ENCODE data around the gene FAM13C. TPM values are rescaled to one million over a fixed set of nuclear protein-coding genes. Genes with fewer than 3 reads are reported as not detected.
A peak's percentile ranks its signal among the peaks of the same experiment; 100 is the strongest.

The FAM13C gene
- total RNA-seq, 1 experiment from 2014 or later = not detected

DNA sequence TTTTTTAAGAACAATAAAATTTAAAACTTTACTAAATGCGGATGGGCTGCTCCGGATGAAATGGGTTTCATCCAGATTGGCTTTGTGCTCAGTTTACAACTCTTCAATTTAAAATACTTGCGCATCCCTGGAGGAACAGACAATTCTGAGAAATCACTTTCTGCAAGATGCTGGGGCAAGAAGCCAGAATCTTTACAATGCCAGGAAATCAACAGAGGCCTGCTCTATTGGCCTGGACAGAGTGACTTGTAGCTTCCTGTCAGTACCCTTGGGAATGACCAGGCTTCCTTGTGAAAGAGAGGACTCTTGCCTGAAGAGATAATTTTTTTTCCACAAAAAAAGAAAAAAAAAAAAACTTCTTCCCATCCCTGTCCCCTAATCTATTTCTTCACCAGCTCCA, 3.9 kb upstream of the FAM13C start:
- in situ Hi-C loops (cut with HindIII; ENCODE audit: low sequenced_read_pairs) = no loop called here
- no peak for DNase-seq (ENCODE audit: low spot score)

DNA sequence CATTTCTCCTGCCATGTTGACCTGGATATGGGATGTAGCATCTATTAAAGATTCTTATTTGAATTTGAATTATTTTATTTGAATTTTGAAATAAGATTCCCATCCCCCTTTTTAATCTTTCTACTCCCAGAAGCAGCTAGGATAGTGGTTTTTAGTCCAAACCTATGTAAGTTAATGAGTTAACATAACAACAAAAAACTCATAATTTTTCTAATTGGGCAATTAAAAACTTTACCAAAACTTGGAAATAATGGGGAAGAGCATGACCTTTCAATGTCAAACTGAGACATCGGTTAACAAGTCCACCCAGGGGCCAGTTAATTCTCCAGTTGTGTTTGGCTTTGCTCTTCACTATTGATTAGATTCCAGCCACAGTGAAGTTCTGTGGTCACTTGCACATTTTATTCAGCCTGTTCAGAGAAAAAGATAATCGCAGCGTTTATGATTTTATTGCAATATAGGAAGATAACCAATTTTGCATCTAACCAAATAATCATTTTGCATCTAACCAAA, 1.2 kb upstream of the FAM13C start:
- in situ Hi-C loops (cut with HindIII; ENCODE audit: low sequenced_read_pairs) = no loop called here
- no peak for DNase-seq (ENCODE audit: low spot score)

DNA sequence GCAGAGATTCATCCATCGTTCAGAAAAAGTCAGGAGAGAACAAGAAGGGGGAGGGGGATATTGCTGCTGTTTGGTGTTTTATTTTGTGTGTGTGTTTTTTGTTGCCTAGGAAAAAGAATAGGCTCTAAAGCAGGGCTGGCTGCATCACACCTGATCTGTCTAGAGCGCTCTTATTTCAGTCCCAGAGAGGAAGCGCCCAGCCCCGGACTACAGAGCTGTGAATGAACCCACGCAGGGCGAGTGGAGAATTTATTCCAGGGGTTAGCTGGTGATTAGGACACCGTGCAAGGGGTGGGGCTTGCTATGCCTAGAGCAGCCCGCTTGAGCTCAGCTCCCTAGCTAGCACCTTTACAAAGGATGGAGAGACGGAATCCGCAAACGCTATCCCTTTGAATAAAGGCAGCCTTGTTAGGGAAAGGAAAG, 621 bp upstream of the FAM13C start:
- in situ Hi-C loops (cut with HindIII; ENCODE audit: low sequenced_read_pairs) = no loop called here

DNA sequence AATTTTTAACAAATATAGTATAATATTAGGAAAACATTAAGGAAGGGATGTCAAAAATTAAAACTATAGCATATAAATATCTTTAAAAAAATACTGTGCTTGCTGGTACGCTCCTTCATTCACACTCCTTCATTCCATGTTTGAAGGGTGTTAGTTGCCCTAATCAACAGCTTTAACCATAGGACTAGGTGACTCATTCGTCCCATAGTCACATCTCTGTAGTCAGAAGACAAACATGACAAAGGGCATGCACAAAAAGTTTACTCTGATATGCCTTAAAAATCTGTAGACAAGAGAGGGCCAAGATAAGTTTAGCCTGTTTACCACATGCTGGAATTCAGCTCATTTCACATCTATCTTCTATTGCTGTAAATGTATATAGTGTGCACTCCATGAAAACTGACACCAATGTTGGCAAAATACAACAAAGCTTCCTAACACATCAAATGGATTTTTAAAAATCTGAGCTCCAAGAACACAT, 646 bp downstream of the FAM13C start:
- no peak for DNase-seq (ENCODE audit: low spot score)
- in situ Hi-C loops (cut with HindIII; ENCODE audit: low sequenced_read_pairs) = no loop called here

More for the DNA sequence above, 621 bp upstream of the FAM13C start:
- peak; percentile 76 for DNase-seq (ENCODE audit: low spot score)

DNA sequence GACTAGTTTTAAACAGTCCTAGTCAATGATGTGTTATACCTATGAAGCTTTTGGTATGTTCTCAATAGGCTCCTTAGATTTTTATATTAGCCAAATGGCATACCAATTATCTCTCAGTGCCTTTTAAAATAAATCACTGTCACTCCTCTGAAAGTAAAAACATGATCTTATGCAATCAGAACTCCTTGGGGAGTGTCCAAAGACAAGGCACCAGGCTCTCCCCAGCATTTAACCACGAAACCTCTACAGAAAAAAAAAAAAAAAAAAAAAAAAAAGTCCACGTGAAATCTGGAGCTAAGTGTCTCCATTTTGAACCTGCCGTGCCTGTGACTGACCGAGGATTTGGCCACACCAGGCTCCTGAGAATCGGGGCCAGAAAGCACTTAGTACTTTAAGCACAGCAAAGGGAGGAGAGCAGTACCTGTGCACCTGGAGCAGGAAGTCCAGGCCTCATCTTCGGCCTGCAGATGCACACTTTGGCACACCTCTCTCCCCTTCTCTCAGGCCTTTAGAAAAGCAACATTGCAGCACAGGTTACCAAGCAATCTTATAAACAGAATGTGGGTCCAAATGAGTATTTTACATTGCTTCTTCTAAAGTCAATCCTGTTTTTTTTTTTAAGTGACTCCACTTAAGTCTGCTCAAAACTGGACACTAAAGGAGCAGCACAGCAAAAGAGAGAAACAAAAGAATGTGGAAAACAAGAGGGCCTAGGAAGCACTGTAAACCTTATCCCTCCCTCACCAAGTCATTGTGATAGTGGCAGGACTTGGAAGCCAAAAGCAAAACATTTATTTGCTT, 1.5 kb downstream of the FAM13C start:
- in situ Hi-C loops (cut with HindIII; ENCODE audit: low sequenced_read_pairs) = no loop called here
- peak; percentile 52 for DNase-seq (ENCODE audit: low spot score)

DNA sequence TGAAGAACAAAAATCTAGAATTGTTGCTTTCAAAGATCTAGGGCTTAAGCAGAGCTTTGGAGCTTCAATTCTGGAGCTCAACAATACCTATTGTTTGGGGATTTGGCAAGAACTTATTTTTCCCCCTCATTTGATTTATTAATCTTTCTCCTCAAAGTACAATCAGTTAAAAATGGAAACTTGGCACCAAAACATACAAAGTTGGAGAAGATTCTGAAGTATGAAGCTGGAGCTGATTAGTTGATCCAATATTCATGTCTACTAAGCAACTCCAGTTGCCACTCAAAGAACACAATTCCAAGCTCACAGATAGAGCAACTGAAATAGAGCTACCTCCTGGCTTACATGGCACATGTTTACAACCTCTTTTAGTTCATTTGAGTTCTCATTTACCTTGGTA, 3.8 kb downstream of the FAM13C start:
- in situ Hi-C loops (cut with HindIII; ENCODE audit: low sequenced_read_pairs) = no loop called here
- no peak for DNase-seq (ENCODE audit: low spot score)

DNA sequence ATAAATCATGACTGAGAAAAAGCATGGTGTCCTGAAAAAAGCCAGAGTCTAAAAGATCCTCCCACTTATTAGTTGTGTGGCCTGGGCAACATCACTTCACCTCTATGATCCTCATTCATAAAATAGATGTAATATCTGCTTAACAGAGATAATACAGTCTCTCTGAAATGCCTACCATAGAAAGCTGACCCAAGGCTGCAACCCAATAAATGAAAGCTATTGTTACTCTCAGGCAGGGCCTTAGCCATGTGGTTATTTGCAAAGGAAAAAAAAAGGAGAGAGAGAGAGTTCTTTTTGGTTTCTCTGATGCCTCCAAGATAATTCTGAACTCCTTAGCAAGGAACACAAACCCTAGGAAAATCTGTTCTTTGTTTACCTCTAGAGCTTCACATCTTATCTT, 7.9 kb downstream of the FAM13C start:
- no peak for DNase-seq (ENCODE audit: low spot score)
- in situ Hi-C loops (cut with HindIII; ENCODE audit: low sequenced_read_pairs) = no loop called here

DNA sequence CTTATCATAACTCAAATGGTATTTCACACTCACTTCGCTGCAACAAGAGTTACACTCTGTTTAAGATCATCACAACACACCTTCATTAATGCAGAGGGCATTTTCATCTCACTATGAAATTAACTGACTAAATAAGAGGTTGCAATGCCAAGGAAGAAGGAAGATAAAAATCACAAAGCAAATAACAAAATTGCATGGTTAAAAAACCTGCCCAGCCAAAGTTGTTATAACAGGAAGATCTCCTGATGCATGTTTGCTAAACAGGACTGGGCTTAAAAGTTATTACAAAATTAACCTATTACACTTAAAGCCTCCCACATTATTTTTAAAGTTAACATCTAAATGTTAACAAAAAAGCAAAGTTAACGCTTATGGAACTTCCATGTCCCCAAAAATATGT, 11.8 kb downstream of the FAM13C start:
- DNase-seq (ENCODE audit: low spot score) = no peak
- in situ Hi-C loops (cut with HindIII; ENCODE audit: low sequenced_read_pairs) = no loop called here

DNA sequence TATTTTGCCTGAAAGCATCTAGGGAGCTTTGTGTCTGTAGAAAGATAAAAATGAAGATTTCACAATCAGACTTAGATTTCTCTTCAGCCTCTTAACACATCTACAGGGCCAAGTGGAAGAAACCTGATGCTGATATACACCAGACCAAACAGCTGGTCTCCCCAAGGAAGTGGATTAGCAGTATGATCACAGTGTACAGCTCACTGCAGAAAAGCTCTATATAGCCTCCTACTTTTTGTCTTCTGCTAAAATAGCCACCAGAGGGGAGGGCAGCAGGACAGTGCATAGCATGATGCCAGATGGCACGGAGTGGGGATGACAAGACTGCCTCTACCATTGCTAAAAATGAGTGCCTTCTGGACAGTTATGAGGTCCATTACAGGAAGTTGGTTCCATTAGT, 16.0 kb downstream of the FAM13C start:
- DNase-seq (ENCODE audit: low spot score) = peak; percentile 46
- in situ Hi-C loops (cut with HindIII; ENCODE audit: low sequenced_read_pairs) = no loop called here

DNA sequence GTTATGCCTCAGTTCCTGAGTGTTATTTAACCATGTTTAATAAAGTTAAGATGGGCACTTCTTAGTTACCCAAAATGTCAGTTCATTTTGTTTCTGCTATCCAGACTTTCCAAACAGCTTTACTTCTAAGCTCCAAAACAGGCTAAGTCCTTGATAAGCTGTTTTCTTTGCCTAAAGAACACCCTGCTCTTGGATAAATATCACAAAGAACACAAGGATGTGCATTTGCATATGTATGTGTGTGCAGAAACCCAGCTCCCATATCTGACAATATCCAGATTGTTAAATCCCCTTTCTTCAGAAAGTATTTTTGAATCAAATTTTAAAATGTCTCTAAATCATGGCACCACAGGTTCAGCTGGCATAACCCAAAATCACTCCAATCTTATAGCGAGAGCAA, 19.6 kb downstream of the FAM13C start:
- in situ Hi-C loops (cut with HindIII; ENCODE audit: low sequenced_read_pairs) = no loop called here
- DNase-seq (ENCODE audit: low spot score) = no peak

DNA sequence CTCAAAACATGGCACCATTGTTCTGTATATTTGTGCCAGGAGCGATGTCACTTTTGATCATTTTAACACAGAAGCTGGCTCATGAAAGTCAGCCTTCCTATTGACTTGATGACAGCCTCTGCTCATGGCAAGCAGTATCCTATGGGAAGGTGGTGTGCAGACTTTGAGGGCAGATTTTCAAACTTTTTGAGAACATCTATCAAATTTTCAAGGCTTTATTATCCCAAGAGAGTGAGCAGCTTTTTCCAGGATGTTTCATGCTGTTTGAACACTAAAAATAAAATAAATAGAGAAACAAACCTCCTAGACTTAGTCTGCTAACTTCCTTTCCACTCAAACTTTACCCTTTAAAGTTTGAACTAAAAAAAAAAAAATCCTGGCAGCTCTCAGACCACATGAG, 20.3 kb downstream of the FAM13C start:
- in situ Hi-C loops (cut with HindIII; ENCODE audit: low sequenced_read_pairs) = no loop called here
- no peak for DNase-seq (ENCODE audit: low spot score)

DNA sequence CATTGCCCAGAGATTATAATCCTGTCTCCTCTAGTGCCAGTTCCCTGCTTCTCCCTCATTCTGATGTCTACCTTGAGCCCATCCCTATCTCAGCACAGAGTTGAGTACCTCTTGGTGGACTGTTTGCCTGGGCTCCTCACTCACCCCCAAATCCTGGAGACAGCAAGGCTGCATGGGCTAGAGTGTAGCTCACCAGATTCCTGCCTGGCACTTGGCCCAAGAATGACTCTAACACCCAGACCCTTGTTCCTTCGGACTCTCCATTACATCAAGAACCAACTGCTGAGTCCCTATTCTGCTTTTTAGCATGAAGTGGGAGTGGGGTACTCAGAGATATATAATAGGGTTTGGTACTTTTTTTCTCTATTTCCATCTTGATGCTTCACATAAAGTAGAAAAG, 22.1 kb downstream of the FAM13C start:
- in situ Hi-C loops (cut with HindIII; ENCODE audit: low sequenced_read_pairs) = no loop called here
- DNase-seq (ENCODE audit: low spot score) = peak; percentile 16

DNA sequence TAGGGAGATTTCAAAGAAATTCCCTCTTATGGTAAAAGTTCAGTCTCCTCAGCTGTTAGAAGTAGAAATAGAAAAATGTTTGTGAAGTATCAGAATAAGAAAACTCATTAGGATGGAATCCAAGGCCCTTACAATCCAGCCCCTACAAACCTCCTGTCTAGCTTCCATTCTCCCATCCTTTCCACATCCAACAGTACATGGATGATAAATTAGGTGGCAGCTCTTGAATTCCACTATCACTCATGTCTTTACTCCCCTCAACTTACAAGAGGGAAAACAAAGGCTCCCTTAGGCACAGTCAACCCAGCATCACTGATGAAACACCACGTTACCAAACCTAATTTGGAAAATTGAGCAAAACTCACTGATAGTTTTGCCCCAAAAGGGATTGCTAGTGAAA, 23.0 kb downstream of the FAM13C start:
- in situ Hi-C loops (cut with HindIII; ENCODE audit: low sequenced_read_pairs) = no loop called here
- no peak for DNase-seq (ENCODE audit: low spot score)

DNA sequence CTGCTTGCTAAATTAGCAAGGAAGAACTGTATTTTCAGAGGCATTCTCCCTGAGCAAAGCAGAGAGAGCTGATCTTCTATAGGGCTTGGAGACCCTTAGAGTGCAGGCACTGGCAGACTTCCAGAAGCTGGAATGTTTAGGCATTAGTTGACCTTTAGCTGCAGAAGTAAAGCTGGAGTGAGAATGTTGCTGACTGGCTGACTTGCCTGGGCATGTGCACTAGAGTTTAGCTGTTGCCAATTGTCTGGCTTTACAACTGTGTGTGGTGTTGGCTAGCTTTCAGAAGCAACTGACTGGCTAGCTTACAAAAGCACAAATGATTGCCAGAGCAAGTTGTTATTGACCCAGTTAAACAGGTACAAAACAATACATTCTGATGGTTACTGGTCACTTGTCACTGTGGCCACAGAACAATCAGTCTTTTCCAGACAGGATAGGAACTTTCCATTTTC, 25.1 kb downstream of the FAM13C start:
- DNase-seq (ENCODE audit: low spot score) = peak; percentile 82

DNA sequence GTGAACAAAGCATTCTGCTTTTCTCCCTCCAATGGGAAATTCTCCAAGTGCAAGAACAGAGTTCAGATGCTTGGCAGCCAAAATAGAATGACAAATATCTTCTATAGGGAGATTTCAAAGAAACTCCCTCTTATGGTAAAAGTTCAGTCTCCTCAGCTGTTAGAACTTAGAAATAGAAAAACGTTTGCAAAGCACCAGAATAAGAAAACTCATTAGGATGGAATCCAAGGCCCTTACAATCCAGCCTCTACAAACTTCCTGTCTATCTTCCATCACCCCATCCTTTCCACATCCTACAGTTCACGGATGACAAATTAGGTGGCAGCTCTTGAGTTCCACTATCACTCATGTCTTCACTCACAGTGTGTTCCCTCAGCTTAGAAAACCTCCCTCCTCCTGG, 25.7 kb downstream of the FAM13C start:
- in situ Hi-C loops (cut with HindIII; ENCODE audit: low sequenced_read_pairs) = no loop called here
- DNase-seq (ENCODE audit: low spot score) = no peak

More for the DNA sequence above, 25.1 kb downstream of the FAM13C start:
- in situ Hi-C loops (cut with HindIII; ENCODE audit: low sequenced_read_pairs) = no loop called here

DNA sequence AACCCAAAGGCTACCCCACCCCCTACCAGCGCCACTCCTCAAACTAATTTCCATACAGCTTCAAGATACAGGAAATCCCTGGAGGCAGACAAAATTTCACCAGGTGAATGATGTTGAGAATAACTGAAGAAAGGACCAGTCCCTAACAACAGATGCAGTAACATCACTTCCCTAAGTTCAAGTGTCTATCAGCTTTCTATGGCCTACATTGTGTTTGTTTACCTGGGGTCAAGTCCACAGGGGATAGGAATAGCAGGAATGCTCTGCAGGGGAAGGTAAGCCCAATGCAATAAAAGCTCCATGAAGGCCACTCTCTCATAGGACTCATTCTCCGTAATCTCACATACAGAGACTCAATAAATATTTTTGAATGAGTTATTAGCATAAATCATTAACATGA, 26.9 kb downstream of the FAM13C start:
- no peak for DNase-seq (ENCODE audit: low spot score)
- in situ Hi-C loops (cut with HindIII; ENCODE audit: low sequenced_read_pairs) = no loop called here

DNA sequence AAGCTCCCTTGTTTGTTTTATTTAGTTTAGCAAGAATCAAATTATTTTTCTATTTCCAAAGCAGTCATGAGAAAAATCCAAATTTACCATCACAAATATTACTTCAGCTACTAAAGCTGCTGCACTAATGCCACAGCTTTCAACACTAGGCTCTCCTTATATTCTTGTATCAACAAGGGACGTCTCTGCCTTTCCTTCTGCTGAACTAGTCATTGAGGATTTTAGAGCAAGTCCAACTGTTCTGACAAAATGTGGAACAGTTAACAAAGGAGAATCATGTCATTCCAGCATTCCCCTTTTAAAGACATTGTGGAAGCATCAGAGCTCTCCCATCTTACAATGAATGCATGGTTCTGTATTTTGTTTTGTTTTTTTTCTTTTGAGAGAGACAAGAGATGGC, 28.6 kb downstream of the FAM13C start:
- in situ Hi-C loops (cut with HindIII; ENCODE audit: low sequenced_read_pairs) = no loop called here
- DNase-seq (ENCODE audit: low spot score) = no peak

DNA sequence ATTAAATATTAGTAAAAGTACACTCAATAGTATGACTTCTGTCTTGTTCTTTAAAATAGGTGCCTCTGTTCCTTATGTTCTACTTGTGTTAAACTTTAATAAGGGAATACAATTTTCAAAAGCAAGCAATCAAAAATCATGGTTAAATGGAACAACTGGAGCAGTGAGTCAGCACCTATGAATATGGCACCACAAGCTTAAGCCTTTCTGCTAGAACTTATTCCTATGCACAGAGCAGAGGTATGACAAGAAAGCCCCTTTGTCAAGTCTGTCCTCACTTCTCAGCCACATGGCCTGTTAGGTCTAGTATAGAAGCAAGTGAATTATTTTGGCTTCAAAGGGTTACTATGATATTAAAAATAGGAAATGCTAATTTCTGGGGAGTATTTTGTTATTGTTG, 29.8 kb downstream of the FAM13C start:
- no peak for DNase-seq (ENCODE audit: low spot score)
- in situ Hi-C loops (cut with HindIII; ENCODE audit: low sequenced_read_pairs) = no loop called here

DNA sequence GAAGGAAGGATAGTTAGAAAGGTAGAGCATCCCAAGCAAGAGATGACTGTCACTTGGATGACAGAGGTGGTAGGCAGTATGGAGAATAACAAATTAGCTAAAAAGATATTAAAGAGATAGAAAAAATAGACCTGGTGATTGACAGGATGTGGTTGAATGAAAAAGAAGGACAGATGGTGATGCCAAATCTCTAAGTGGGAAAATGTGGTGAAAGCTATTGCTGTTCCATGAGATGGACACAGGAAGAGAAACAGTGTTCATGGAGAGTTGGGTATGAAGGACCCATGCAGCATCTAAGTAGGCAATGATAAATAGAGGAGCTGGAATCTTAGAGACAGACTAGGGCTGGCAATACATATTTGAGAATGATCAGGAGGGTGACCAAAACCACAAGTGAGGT, 30.7 kb downstream of the FAM13C start:
- no peak for DNase-seq (ENCODE audit: low spot score)
- in situ Hi-C loops (cut with HindIII; ENCODE audit: low sequenced_read_pairs) = no loop called here

DNA sequence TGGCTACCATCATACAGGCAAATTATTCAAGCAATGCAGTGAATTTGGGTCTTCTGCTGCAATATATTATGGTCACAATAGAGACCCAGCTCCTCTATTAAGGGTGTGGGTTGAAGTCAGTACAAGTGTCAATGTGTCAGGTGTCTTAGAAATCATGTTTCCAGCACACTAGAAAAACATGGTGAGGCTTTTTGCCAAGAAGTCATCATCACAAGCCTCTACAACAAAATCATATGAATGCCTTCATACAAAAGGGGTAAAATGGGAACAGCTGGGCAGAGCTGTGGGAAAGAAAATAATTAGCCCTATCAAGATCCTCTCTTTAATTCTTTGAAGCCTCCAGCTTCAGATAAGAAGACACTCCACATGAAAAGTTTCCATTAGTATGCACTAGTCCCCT, 37.2 kb downstream of the FAM13C start:
- in situ Hi-C loops (cut with HindIII; ENCODE audit: low sequenced_read_pairs) = no loop called here
- no peak for DNase-seq (ENCODE audit: low spot score)

DNA sequence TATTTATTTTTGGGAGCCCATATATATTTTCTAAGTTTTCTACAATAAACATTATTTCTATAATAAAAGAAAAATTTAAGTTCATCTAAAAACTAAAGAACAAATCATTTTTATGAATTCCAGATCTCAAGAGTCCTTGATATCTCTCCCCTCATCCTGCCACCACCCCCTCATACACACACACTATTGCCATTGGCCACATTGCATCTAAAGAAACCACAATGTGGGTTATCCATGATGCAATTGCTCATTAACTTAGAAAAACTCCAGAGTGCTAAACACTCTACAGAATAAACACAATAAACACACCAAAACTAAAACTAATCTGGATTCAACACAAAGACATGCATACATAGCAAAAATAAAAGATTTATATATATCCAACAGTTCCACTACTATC, 37.8 kb downstream of the FAM13C start:
- in situ Hi-C loops (cut with HindIII; ENCODE audit: low sequenced_read_pairs) = no loop called here
- no peak for DNase-seq (ENCODE audit: low spot score)
